ENCODE data around the gene HASPIN. TPM values are rescaled to one million over a fixed set of nuclear protein-coding genes. Genes with fewer than 3 reads are reported as not detected.
"Not testable (repeated sequence)": the region's sequence is repeated elsewhere in the genome, so short reads cannot be mapped to it uniquely, and the experiment has no call there.

The HASPIN gene
- polyA plus RNA-seq, 1 donor (not counting 4 experiments of a cell fraction or from before 2014, with no cell fraction given): 3.5 TPM

- no peak overlapping the region for H3K27ac ChIP-seq (ENCODE audit: control insufficient read depth, insufficient read depth, low read length)
- no peaks in the 10 kb centered on the region for H3K27me3 ChIP-seq (ENCODE audit: control insufficient read depth, extremely low read depth, insufficient read depth, low read length)
- H3K4me3 ChIP-seq (ENCODE audit: control insufficient read depth in 2 of 3, extremely low read depth in 1 of 3, insufficient read depth in 2 of 3, low read depth in 1 of 3, low read length in 3 of 3): no peak overlapping the region
- TF ChIP-seq EZH2 (IDR thresholded peaks at IDR 0.05; ENCODE audit: low read length) (no peak), CTCF (optimal IDR thresholded peaks at IDR 0.05 in 1 of 3, IDR thresholded peaks at IDR 0.05 in 1 of 3, conservative IDR thresholded peaks at IDR 0.05 in 1 of 3; ENCODE audit: extremely low read depth in 1 of 3, insufficient read depth in 2 of 3, low read length in 3 of 3) (no peak)
- dilution Hi-C loops (cut with MboI; ENCODE audit: extremely low pct_ligation_motif_present, low sequenced_read_pairs): no loop called here
- peaks cover 0 to 15% of the 10 kb centered on the region in 2 experiments for H3K36me3 ChIP-seq (ENCODE audit: control insufficient read depth in 2 of 2, extremely low read depth in 1 of 2, insufficient read depth in 2 of 2, low read length in 2 of 2)
- no peak for FAIRE-seq
- H3K9ac ChIP-seq (ENCODE audit: control insufficient read depth, extremely low read depth, insufficient read depth, low read length): no peak overlapping the region
- H3K79me2 ChIP-seq (ENCODE audit: control insufficient read depth, insufficient read depth, low read length): peaks cover 7% of the 10 kb centered on the region
- no peaks in the 10 kb centered on the region for H4K20me1 ChIP-seq (ENCODE audit: control insufficient read depth, extremely low read depth, insufficient read depth, low read length)
- H3K4me2 ChIP-seq (ENCODE audit: control insufficient read depth, extremely low read depth, insufficient read depth, low read depth, low read length): no peak overlapping the region
- no peak overlapping the region for H2AFZ ChIP-seq (ENCODE audit: control insufficient read depth, low read length)
- no peaks in the 10 kb centered on the region for H3K9me3 ChIP-seq (ENCODE audit: control insufficient read depth, low read depth, low read length)
- no peaks in the 10 kb centered on the region for H3K4me1 ChIP-seq (ENCODE audit: control insufficient read depth, extremely low read depth, insufficient read depth, low read length)
- no peak for DNase-seq (ENCODE audit: low read depth, low spot score)
- H3K9me1 ChIP-seq (ENCODE audit: control insufficient read depth, extremely low read depth, insufficient read depth, low read length): no peaks in the 10 kb centered on the region
Observed at GRCh38 chr17:3730881-3731429, 7.3 kb downstream of the HASPIN start.

- no peak overlapping the region for H2AFZ ChIP-seq (ENCODE audit: control insufficient read depth, low read length)
- no peaks in the 10 kb centered on the region for H3K27me3 ChIP-seq (ENCODE audit: control insufficient read depth, extremely low read depth, insufficient read depth, low read length)
- H3K4me2 ChIP-seq (ENCODE audit: control insufficient read depth, extremely low read depth, insufficient read depth, low read depth, low read length): no peak overlapping the region
- H3K79me2 ChIP-seq (ENCODE audit: control insufficient read depth, insufficient read depth, low read length): no peaks in the 10 kb centered on the region
- no peaks in the 10 kb centered on the region for H3K4me1 ChIP-seq (ENCODE audit: control insufficient read depth, extremely low read depth, insufficient read depth, low read length)
- FAIRE-seq (no peak), DNase-seq (ENCODE audit: low read depth, low spot score) (no peak)
- no peak overlapping the region for H3K4me3 ChIP-seq (ENCODE audit: control insufficient read depth in 2 of 3, extremely low read depth in 1 of 3, insufficient read depth in 2 of 3, low read depth in 1 of 3, low read length in 3 of 3)
- H3K27ac ChIP-seq (ENCODE audit: control insufficient read depth, insufficient read depth, low read length): no peak overlapping the region
- no peak overlapping the region for H3K9ac ChIP-seq (ENCODE audit: control insufficient read depth, extremely low read depth, insufficient read depth, low read length)
- peaks cover 0 to 5% of the 10 kb centered on the region in 2 experiments for H3K36me3 ChIP-seq (ENCODE audit: control insufficient read depth in 2 of 2, extremely low read depth in 1 of 2, insufficient read depth in 2 of 2, low read length in 2 of 2)
- no peaks in the 10 kb centered on the region for H3K9me1 ChIP-seq (ENCODE audit: control insufficient read depth, extremely low read depth, insufficient read depth, low read length)
- no peaks in the 10 kb centered on the region for H4K20me1 ChIP-seq (ENCODE audit: control insufficient read depth, extremely low read depth, insufficient read depth, low read length)
- dilution Hi-C loops (cut with MboI; ENCODE audit: extremely low pct_ligation_motif_present, low sequenced_read_pairs): no loop called here
- TF ChIP-seq CTCF (optimal IDR thresholded peaks at IDR 0.05 in 1 of 3, IDR thresholded peaks at IDR 0.05 in 1 of 3, conservative IDR thresholded peaks at IDR 0.05 in 1 of 3; ENCODE audit: extremely low read depth in 1 of 3, insufficient read depth in 2 of 3, low read length in 3 of 3): no peak
- no peak for TF ChIP-seq EZH2 (IDR thresholded peaks at IDR 0.05; ENCODE audit: low read length)
- H3K9me3 ChIP-seq (ENCODE audit: control insufficient read depth, low read depth, low read length): no peaks in the 10 kb centered on the region
Observed at GRCh38 chr17:3732210-3732621, 8.5 kb downstream of the HASPIN start.

GRCh38 chr17:3734911-3735276, 11.2 kb downstream of the HASPIN start:
- peaks cover 13% of the 10 kb centered on the region for H3K4me1 ChIP-seq (ENCODE audit: control insufficient read depth, extremely low read depth, insufficient read depth, low read length)
- H3K27ac ChIP-seq (ENCODE audit: control insufficient read depth, insufficient read depth, low read length); H4K20me1 ChIP-seq (ENCODE audit: control insufficient read depth, extremely low read depth, insufficient read depth, low read length); DNase-seq (ENCODE audit: low read depth, low spot score); H3K36me3 ChIP-seq (ENCODE audit: control insufficient read depth in 2 of 2, extremely low read depth in 1 of 2, insufficient read depth in 2 of 2, low read length in 2 of 2); H3K9ac ChIP-seq (ENCODE audit: control insufficient read depth, extremely low read depth, insufficient read depth, low read length); H3K4me3 ChIP-seq (ENCODE audit: control insufficient read depth in 2 of 3, extremely low read depth in 1 of 3, insufficient read depth in 2 of 3, low read depth in 1 of 3, low read length in 3 of 3); H2AFZ ChIP-seq (ENCODE audit: control insufficient read depth, low read length); dilution Hi-C loops (cut with MboI; ENCODE audit: extremely low pct_ligation_motif_present, low sequenced_read_pairs); H3K4me2 ChIP-seq (ENCODE audit: control insufficient read depth, extremely low read depth, insufficient read depth, low read depth, low read length); H3K27me3 ChIP-seq (ENCODE audit: control insufficient read depth, extremely low read depth, insufficient read depth, low read length); H3K79me2 ChIP-seq (ENCODE audit: control insufficient read depth, insufficient read depth, low read length); FAIRE-seq; H3K9me1 ChIP-seq (ENCODE audit: control insufficient read depth, extremely low read depth, insufficient read depth, low read length); H3K9me3 ChIP-seq (ENCODE audit: control insufficient read depth, low read depth, low read length): not testable (repeated sequence)
